G401 (cell line): ENCODE results near the gene PRSS8. TPM values are rescaled to one million over a fixed set of nuclear protein-coding genes. Genes with fewer than 3 reads are reported as not detected.
"Not testable (repeated sequence)": the region's sequence is repeated elsewhere in the genome, so short reads cannot be mapped to it uniquely, and the experiment has no call there.

Source experiments
- DNase-seq: peaks from one replicate; pipeline ENCODE4 v3.0.0-alpha.2; 2015; ENCODE audit warnings: low spot score
- in situ Hi-C: cut with HindIII; loops from 2 replicates; pipeline ENCODE4 v1.10.0; 2016; ENCODE audit warnings: low sequenced_read_pairs, mixed read lengths
- total RNA-seq: library from RNA; depleted of rRNA; stranded (reverse); fragments of >200 nt; shearing (Covaris generic); gene quantifications from 2 replicates; pipeline ENCODE4 v1.2.3, GENCODE V29; 2014

The PRSS8 gene
- total RNA-seq, 1 experiment from 2014 or later = not detected

- in situ Hi-C loops = no loop called here
- DNase-seq = no peak
These were observed 12.0 kb upstream of the PRSS8 start for GRCh38 chr16:31147574-31147973.

- DNase-seq = peak; percentile 11
- in situ Hi-C loops = no loop called here
These were observed 10.0 kb upstream of the PRSS8 start for GRCh38 chr16:31145398-31145990.

GRCh38 chr16:31144418-31144817, 8.9 kb upstream of the PRSS8 start:
- DNase-seq, in situ Hi-C loops: not testable (repeated sequence)

GRCh38 chr16:31143694-31144148, 8.2 kb upstream of the PRSS8 start:
- no peak for DNase-seq
- in situ Hi-C loops = no loop called here

- in situ Hi-C loops = no loop called here
- DNase-seq = no peak
These were observed 7.6 kb upstream of the PRSS8 start for GRCh38 chr16:31143011-31143693.

GRCh38 chr16:31142109-31143010, 6.8 kb upstream of the PRSS8 start:
- peak; percentile 97 for DNase-seq
- in situ Hi-C loops = no loop called here

- DNase-seq = no peak
- in situ Hi-C loops = no loop called here
These were observed 6.1 kb upstream of the PRSS8 start for GRCh38 chr16:31141489-31142108.

- in situ Hi-C loops, DNase-seq: not testable (repeated sequence)
These were observed 5.5 kb upstream of the PRSS8 start for GRCh38 chr16:31141071-31141469.

- DNase-seq = no peak
These were observed 3.4 kb upstream of the PRSS8 start for GRCh38 chr16:31138621-31139578.

GRCh38 chr16:31136822-31137499, 1.4 kb upstream of the PRSS8 start:
- DNase-seq, in situ Hi-C loops: not testable (repeated sequence)

More at GRCh38 chr16:31138621-31139578, 3.4 kb upstream of the PRSS8 start:
- in situ Hi-C loops = no loop called here

GRCh38 chr16:31136287-31136662, 748 bp upstream of the PRSS8 start:
- in situ Hi-C loops = no loop called here
- DNase-seq = no peak

GRCh38 chr16:31134625-31135534, 647 bp downstream of the PRSS8 start:
- peak; percentile 13 for DNase-seq
- in situ Hi-C loops = no loop called here

- in situ Hi-C loops = no loop called here
- no peak for DNase-seq
These were observed 1.4 kb downstream of the PRSS8 start for GRCh38 chr16:31134091-31134571.

- in situ Hi-C loops = no loop called here
- no peak for DNase-seq
These were observed 2.5 kb downstream of the PRSS8 start for GRCh38 chr16:31133046-31133501.

GRCh38 chr16:31132303-31132979, 3.1 kb downstream of the PRSS8 start:
- no peak for DNase-seq
- in situ Hi-C loops = no loop called here

GRCh38 chr16:31131841-31132271, 3.7 kb downstream of the PRSS8 start:
- in situ Hi-C loops = no loop called here
- no peak for DNase-seq
